GM04504 (cell line): ENCODE measurements around the gene FAM204A.

Experiments used
- DNase-seq: peaks from one replicate; pipeline ENCODE4 v3.0.0-alpha.2; 2012; ENCODE audit warnings: low read depth

Gene FAM204A

GRCh38 chr10:118341791-118342637 is at the start of gene FAM204A:
Gene FAM204A (minus strand): TSS chr10:118342324. CDS start chr10:118336415, 5,909 bp downstream.
- peak; percentile 79 for DNase-seq

GRCh38 chr10:118383699-118384098 is 41.6 kb upstream of the FAM204A start:
- no peak for DNase-seq

DNA sequence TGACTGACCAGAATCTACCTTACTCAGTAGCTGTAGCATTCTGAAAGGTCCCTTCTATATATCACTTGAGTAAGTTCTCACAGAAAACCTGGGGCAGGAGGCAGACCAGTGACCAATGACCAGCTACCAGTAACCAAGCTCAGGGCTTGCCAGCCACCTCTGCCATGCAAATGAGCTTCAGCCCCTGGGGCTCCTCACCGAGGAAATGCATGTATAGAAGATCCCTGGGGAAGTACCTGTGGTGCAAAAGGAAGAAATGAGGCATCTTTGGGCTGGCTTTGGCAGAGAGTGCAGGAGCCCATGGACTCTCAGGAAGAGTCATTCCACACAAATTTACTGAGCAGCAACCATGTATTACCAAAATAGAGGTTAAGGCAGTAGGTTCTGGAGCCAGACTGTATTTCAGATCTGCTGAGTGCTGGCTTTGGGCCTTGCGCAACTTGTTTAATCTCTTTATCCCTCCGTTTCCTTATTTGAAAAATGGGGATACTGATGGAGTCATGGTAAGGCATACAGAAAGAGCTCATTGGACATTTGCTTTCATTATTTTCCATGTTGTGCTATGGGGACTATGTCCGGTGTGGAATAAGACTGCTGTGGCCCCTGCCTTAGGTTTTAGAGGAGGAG is 41.1 kb upstream of the FAM204A start:
- DNase-seq: no peak

- no peak for DNase-seq
Measured at GRCh38 chr10:118374404-118374803, 32.3 kb upstream of the FAM204A start.

GRCh38 chr10:118373786-118374185 is 31.7 kb upstream of the FAM204A start:
- peak; percentile 69 for DNase-seq

- no peak for DNase-seq
Measured at GRCh38 chr10:118370499-118370898, 28.4 kb upstream of the FAM204A start.

DNA sequence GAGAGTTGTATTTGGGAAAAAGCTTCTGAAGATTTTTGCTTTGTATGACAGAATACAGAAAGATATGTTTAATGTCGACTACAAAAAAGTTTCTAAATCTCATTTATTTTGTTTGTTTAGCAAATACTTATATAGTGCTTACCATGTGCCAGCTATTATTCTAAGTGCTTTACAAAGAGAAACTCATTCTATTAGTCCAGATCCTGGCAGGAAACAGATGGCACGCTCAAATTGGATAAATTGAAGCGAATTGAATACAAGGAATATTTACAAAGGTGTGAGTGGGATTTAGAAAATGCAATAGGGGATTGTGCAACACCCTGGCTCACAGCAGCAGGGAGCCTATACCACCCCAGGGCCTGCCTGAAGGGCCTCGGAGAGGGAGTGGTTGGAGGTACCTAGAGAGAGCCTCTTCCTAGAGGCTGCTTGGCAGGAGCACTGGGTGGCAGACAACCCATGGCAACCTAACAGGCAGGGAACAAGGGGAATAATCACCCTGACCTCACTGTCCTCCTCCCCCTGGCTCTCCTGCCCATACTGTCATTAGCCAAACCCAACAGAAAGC is 27.6 kb upstream of the FAM204A start:
- no peak for DNase-seq

DNA sequence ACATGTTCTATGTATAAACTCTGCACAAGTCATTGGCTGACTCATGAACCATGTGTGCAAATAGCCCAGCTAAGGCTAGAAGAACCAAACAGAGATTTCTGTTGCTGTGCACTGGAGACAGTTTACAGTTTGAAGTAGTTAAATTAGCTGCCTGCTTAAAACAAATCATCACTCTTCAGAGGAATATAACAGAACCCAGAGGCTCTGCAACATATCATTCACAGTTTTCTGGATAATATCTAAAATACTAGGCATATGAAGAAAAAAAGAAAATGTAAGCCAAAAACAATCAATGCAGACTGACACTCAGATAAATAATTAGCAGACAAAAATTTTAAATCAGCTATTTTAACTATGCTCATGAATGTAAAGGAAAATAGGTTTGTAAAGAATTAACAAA is 23.6 kb upstream of the FAM204A start:
- no peak for DNase-seq

DNA sequence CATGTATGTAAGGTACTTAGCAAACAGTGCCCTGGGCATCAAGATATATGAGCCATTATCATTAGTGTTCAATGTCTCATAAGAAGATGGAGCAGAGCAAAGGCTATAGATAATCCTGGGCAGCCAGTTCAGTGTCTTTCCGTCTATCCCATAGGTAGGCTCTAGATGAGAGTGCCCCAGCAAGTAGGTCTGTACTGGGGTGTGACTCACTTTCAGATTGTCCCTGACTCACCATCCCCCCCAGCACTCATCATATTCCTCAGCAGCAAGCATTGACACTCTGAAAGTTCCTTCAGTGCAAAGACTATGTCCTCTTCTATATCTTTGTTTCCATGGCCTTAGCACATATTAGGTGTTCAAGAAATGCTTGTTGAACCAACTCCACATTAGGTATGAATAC is 20.0 kb upstream of the FAM204A start:
- DNase-seq: no peak

DNA sequence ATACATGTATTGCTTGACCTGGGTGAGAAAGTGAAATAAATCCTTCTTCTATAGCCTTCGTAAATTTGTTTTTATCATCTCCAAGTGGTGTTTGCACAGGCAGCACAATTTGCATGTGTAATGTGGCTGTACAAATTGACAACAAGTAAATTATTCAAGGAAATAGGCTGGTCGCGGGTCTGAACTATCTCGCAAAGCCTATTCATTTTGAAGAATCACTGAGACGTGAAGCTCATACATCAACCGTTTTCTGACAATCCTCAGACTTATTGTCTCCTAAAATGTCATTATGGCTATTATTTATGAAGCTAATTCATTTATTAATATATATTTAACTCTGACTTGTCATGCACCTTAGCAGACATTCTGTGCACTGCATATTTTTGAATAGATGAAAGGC is 16.2 kb upstream of the FAM204A start:
- DNase-seq: no peak

- DNase-seq: no peak
Measured at GRCh38 chr10:118357841-118358240, 15.7 kb upstream of the FAM204A start.

DNA sequence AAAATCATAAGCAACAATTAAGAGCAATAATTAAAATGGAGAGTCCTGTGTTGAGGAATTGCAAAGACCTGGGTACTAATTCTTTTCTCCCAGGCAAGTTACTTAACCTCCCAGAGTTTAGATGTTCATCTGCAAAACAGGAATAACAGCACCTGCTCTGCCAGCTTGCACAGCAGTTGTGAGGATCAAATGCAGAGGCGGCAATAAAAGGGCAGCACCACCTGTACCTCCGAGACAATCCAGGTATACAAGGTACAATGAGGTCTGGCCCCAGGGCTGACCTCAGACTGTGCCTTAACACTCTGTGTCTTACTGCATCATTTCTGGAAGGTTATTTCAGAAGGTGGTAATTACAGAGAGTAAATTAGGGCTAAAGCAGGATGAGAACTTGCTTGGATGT is 14.5 kb upstream of the FAM204A start:
- DNase-seq: no peak

DNA sequence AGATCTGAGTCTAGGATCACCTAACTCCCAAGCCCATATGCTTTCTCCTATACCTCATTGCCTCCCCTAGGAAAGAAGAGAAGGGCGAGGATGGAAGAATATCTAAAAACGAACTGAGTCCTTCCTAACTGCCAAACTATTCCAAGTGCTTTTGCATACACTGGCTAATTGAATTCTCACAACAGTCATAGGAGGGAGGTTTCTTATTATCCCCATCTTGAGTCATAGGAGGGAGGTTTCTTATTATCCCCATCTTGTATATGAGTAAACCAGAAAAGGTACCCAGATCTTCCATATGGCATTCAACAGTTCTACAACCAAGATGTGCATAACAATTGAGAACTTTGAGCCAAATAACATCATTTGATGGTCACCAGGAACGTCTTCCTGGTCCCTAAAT is 13.1 kb upstream of the FAM204A start:
- no peak for DNase-seq

- DNase-seq: no peak
Measured at GRCh38 chr10:118349235-118349634, 7.1 kb upstream of the FAM204A start.

GRCh38 chr10:118343549-118343948 is 1.4 kb upstream of the FAM204A start:
- DNase-seq: no peak

GRCh38 chr10:118343115-118343514 is 991 bp upstream of the FAM204A start:
- DNase-seq: no peak

DNA sequence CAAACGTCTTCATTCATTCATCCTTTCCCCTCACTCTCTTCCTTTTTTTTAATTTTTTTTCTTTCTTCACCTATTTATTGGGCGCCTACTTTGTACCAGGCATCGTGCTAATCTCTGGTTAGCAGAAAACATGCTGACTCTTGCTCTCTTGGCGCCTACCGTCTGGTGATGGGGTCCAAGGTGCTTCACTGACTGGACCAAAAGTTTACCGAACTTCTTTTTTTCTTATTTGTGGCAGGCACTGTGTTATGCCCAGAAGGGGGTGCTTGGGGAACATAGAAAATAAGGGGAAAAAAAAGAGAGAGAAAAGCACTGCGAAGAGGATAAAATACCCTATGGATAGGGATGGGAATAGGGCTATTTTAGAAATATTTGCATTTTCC is 505 bp upstream of the FAM204A start:
- no peak for DNase-seq

DNA sequence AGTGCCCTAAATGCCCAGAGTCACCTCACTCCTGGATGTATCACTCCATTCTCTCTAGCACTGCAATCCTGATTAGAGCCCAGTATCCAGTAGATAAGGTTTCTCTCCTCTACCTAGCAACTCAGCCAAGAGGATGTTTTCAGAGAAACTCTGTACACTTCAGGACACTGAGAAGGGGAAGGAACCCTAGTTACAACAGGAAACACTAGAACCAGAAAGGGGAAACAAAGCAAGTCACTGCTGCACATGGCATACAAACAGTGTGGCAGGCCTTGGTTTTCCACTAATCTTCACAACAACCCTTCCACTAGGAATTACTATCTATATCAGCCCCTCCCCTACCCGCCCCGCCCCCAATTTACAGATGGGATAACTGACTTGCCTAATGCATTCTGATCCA is 1.6 kb downstream of the FAM204A start:
- no peak for DNase-seq

DNA sequence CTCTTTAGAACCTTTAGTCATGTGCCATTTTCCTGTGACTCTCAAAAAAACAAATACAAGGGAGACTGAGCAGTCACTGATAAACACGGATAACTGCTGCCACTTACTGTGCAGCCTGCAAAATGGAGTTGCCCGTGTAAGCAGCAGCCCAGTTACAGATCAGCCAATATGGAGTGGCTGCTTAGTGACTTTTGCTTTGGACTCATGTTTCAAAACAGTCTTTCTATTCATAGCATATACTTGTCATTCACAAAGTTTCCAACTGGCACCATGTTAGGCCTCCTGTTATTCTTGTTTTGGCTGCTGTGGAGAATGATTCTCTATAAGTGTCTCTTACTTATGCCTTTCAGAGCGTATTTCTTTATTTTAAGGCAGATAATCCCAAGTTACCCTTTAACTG is 3.0 kb downstream of the FAM204A start:
- DNase-seq: no peak

GRCh38 chr10:118337356-118337755 is 4.8 kb downstream of the FAM204A start:
- no peak for DNase-seq

DNA sequence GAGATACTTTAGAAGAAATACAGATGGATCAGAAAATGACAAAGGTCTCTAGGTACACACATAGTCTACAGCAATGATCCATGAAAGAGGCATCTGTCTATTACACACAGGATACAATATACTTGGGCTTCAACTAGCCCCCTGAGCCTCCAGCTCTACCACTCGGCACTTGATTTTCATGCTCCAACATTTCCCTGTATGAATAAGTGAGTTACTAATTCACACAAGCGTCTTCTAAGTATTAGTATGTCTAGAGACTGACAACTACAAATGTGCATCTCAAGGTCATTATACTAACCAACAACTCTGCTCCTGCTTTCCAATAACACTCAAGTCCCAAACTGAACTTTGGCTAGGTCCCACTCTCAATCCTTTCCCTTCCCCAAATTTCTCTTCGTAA is 8.3 kb downstream of the FAM204A start:
- DNase-seq: no peak

GRCh38 chr10:118332948-118333710 is 9.0 kb downstream of the FAM204A start:
- DNase-seq: no peak

- DNase-seq: no peak
Measured at GRCh38 chr10:118332236-118332635, 9.9 kb downstream of the FAM204A start.
